Head of caudate nucleus (tissue), 42 donors: ENCODE measurements around the gene SAMSN1.

Source experiments
- DNase-seq, 42 donors: peaks; one replicate each; pipeline versions ENCODE4 v3.0.0 to v3.0.0-alpha.2; 2020 to 2021; ENCODE audit warnings: mixed read lengths in 7 of 42
- intact Hi-C: fragments of 100-400 bp; cut with DNase I; formaldehyde crosslinking; loops from one replicate; pipeline ENCODE4 v1.15.0; 2022

The SAMSN1 gene

DNA sequence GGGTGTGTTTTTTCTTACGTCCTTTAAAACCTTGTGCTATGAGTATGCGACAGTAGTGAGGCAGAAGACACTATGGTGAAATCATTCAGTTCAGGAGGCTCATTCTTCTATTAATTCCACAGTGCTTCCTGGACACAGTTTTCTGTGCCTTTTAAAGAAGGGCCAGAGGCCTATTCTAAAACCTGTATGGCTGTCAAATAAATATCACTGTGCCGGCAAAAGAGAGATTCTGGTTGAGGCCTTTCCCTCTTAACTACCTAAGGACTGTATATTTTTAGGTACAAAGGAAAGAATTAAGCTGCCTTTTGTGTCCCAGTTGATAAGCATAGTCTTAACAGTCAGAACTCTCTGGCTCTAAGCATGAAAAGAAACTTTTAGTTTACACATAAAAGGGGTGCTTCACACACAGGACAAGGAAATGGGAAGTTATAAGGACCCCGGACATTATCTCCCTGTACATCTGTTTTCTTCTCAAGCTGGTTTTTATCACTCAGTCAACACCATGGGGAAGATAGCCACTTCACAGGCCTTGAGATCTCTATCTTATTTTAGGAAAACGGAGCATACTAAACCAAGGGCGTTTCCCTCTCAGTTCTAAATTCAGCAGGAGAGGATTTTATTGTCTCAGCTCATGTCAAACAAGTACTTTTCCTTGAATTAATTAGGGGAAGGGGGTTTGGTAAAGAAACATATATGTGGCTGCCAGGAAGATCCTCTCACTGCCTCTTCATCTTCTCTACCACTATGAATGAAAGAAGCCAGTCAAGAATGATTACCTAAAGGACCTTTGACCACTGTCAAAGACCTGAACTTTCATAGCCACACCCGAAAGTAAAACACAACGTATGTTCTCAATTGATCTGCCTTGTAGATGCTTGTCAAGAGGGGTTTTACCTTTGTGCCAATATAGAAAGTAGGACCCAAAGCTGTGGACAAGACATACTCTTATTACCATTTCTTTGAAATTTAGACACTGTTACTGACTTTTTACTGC lies 91.8 kb downstream of the SAMSN1 start:
- no peak for DNase-seq
- intact Hi-C loops, result no loop called here

DNA sequence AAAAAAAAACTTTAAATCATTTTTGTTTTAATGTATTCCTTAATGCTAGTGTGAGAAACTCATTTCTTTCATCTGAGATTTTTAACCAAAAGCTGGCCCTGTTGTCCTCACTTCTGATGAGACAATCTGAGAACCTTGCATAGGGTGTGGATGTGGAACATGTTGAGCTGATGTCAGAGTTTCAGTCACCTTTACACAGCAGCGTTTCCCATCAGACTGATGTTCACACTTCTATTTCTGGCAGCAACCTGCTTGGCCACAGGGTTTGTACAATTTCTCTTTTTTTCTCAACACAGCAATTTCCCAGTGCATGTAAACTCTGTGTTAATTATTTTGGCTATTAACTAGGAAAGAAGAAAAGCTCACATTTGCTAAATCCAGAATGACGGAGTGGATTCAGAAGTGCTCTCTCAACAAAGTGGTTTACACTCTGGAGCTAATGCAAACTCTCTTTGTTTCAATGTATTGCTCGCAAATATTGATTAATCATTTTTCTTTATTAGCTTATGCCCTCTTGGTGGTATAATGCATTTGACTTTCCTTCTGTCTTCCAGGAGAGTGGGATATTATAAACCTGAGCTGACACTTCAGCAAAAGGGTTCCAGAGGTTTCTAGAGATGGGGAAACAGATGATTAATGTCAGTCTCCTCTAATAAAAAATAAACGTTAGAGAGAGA lies 92.6 kb downstream of the SAMSN1 start:
- intact Hi-C loops, result no loop called here
- no peak for DNase-seq

- intact Hi-C loops, result no loop called here
- DNase-seq, result no peak
Observed at GRCh38 chr21:14452727-14453241, 93.3 kb downstream of the SAMSN1 start.

- DNase-seq, result peak in 2 of 42 donors; percentile 10 to 42
- intact Hi-C loops, result no loop called here
Observed at GRCh38 chr21:14452031-14452726, 93.9 kb downstream of the SAMSN1 start.

DNA sequence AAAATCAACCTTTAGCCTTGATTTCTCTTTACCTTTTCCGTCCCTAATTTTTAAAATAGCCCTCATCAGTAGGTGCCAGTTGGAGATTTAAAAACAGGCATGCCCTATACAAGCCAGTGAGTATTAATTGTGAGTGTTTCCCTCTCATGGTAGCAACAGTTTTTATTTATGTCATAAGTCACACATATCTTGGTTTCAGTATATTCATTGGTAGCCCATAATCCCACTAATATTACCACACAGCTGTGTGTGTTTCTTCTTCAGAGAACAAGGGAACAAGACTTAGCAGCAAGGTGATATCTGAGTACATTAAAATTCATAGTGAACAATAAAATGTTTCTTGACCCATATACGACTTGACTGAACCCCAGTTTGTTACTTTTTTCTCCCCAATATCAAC lies 94.6 kb downstream of the SAMSN1 start:
- intact Hi-C loops, result no loop called here
- DNase-seq, result no peak

DNA sequence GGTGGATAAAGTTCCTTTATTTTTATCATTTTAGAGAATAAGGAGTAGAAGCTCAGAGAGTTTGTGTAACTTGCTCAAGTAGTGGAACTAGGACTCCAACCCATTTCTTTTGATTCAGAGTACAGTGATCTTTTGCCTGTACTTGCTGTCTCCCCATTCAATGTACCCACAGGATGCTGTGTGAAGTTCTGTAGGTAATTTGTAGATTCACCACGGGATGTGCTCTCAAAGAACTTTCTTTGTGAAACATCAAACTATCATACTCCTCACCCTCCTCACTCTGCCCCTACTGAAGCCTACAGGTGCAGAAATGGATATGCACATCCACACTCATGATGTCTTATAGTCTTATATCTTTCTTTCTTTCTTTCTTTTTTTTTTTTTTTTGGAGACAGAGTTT lies 97.3 kb downstream of the SAMSN1 start:
- intact Hi-C loops, result no loop called here
- no peak for DNase-seq

- no peak for DNase-seq
- intact Hi-C loops, result no loop called here
Observed at GRCh38 chr21:14438211-14438610, 107.9 kb downstream of the SAMSN1 start.

DNA sequence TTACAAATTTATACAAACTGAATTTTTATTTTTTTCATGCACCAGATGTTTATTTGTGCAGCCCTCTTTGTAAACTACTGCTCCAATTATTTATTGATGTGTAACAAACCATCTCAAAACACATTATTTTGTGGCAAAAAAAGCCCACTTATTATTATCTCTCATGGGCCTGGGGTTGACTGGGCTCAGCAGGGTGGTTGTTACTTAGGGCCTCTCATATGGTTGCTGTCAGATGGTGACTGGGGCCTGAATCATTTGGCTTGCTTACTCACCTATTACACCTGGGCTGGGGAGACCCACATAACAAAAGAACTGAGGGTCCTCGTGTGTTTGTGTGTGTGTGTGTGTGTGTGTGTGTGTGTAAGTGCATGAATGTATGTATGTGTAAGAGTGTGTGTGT lies 110.7 kb downstream of the SAMSN1 start:
- no peak for DNase-seq
- intact Hi-C loops, result no loop called here
